Endodermal cell (in vitro differentiated cells): ENCODE results near the gene SPATA24. TPM values are rescaled to one million over a fixed set of nuclear protein-coding genes. Genes with fewer than 3 reads are reported as not detected.

ENCODE experiments used
- DNase-seq: peaks from one replicate; pipeline ENCODE4 v3.0.0-alpha.2; 2017
- H3K27ac ChIP-seq: 2 replicates; pipeline ENCODE4 v1.5.1; 2013; ENCODE audit warnings: mild to moderate bottlenecking, low read depth, low read length, moderate library complexity
- H3K27me3 ChIP-seq: 2 replicates; pipeline ENCODE4 v1.6.1; 2013; ENCODE audit warnings: mild to moderate bottlenecking, low read length, moderate library complexity; ENCODE audit not compliant: insufficient read depth, control insufficient read depth, poor library complexity, severe bottlenecking
- H3K36me3 ChIP-seq: 2 replicates; pipeline ENCODE4 v1.7.0; 2013; ENCODE audit warnings: mild to moderate bottlenecking, low read length, moderate library complexity; ENCODE audit not compliant: control insufficient read depth, insufficient read depth
- H3K4me1 ChIP-seq: one replicate; pipeline ENCODE4 v1.7.0; 2013; ENCODE audit warnings: low read length; ENCODE audit not compliant: control insufficient read depth, insufficient read depth
- H3K4me3 ChIP-seq: 2 replicates; pipeline ENCODE4 v1.5.1; 2013; ENCODE audit warnings: mild to moderate bottlenecking, low read length, moderate library complexity
- H3K9ac ChIP-seq: 2 replicates; pipeline ENCODE4 v1.6.1; 2013; ENCODE audit warnings: mild to moderate bottlenecking, low read length, moderate library complexity; ENCODE audit not compliant: poor library complexity, severe bottlenecking; ENCODE audit errors: extremely low read depth
- H3K9me3 ChIP-seq: 2 replicates; pipeline ENCODE4 v1.6.1; 2013; ENCODE audit warnings: mild to moderate bottlenecking, low read length, moderate library complexity; ENCODE audit not compliant: control insufficient read depth
- H3K27ac Mint-ChIP-seq: 2 replicates; pipeline ENCODE4 v1.8.0; 2020; ENCODE audit warnings: mixed read lengths
- H3K27me3 Mint-ChIP-seq: 2 replicates; pipeline ENCODE4 v1.8.0; 2021; ENCODE audit warnings: mild to moderate bottlenecking, mixed read lengths; ENCODE audit not compliant: insufficient read depth
- H3K36me3 Mint-ChIP-seq: 2 replicates; pipeline ENCODE4 v1.8.0; 2020; ENCODE audit warnings: low read depth, mixed read lengths
- H3K4me1 Mint-ChIP-seq: 2 replicates; pipeline ENCODE4 v1.8.0; 2020; ENCODE audit warnings: mixed read lengths
- H3K4me3 Mint-ChIP-seq: 2 replicates; pipeline ENCODE4 v1.8.0; 2020; ENCODE audit warnings: mild to moderate bottlenecking, moderate library complexity, mixed read lengths
- H3K9me3 Mint-ChIP-seq: 2 replicates; pipeline ENCODE4 v1.8.0; 2020; ENCODE audit warnings: mild to moderate bottlenecking, mixed read lengths
- CTCF ChIP-seq: fragments of 200-600 bp; sonication (generic); conservative IDR thresholded peaks from 2 replicates; pipeline ENCODE4 v1.5.0; 2021; ENCODE audit warnings: antibody characterized with exemption, mild to moderate bottlenecking
- WGBS, 2 experiments: methylation state at CpG; one replicate each; pipeline versions ENCODE4 v1.1.5 to v1.1.7; 2013; ENCODE audit warnings: missing lambda C conversion rate in 2 of 2, mixed read lengths in 1 of 2; ENCODE audit not compliant: insufficient coverage in 1 of 2, insufficient read length in 1 of 2; 5-methylcytosine and 5-hydroxymethylcytosine counted together
- total RNA-seq, 2 donors: library from RNA; stranded (reverse); fragmentation: NEBNext Ultra II Directional in 1 of 2; extraction: Animal tissue kit (Norgen Biotek cat#: 25700) in 1 of 2; gene quantifications; 2 replicates in 1 of 2; 3 replicates in 1 of 2; pipeline ENCODE4 v1.2.1, GENCODE V29; 2021

Gene SPATA24
- total RNA-seq, 2 donors from 2014 or later: 9.8 to 10.6 TPM

GRCh38 chr5:139368613-139369012, 35.3 kb downstream of the SPATA24 start:
- Histone ChIP-seq H3K4me3 (no peak overlapping the region), H3K27me3 (no peaks in the 10 kb centered on the region), H3K36me3 (peaks cover 85% of the 10 kb centered on the region), H3K9ac (no peak overlapping the region), H3K27ac (no peak overlapping the region), H3K4me1 (no peaks in the 10 kb centered on the region), H3K9me3 (no peaks in the 10 kb centered on the region)
- H3K9me3 Mint-ChIP-seq: no peaks in the 10 kb centered on the region
- H3K27me3 Mint-ChIP-seq: no peaks in the 10 kb centered on the region
- H3K36me3 Mint-ChIP-seq: peaks cover 71% of the 10 kb centered on the region
- H3K4me1 Mint-ChIP-seq: no peaks in the 10 kb centered on the region
- 92 to 94% methylated on average over 2 of the region's 2 CpGs for WGBS, 2 experiments
- no peak overlapping the region for H3K27ac Mint-ChIP-seq
- peak; percentile 40 for TF ChIP-seq CTCF
- no peak for DNase-seq
- H3K4me3 Mint-ChIP-seq: no peak overlapping the region

GRCh38 chr5:139364466-139364865, 39.4 kb downstream of the SPATA24 start:
- Histone ChIP-seq H3K4me3 (no peak overlapping the region), H3K36me3 (peaks cover 61% of the 10 kb centered on the region), H3K9ac (no peak overlapping the region), H3K27me3 (no peaks in the 10 kb centered on the region), H3K4me1 (no peaks in the 10 kb centered on the region), H3K27ac (no peak overlapping the region), H3K9me3 (no peaks in the 10 kb centered on the region)
- Mint-ChIP-seq H3K27me3 (no peaks in the 10 kb centered on the region), H3K36me3 (peaks cover 62% of the 10 kb centered on the region), H3K9me3 (no peaks in the 10 kb centered on the region), H3K27ac (no peak overlapping the region), H3K4me3 (no peak overlapping the region), H3K4me1 (no peaks in the 10 kb centered on the region)
- DNase-seq: no peak
- no peak for TF ChIP-seq CTCF
- 89 to 90% methylated on average over 2 of the region's 2 CpGs for WGBS, 2 experiments

GRCh38 chr5:139363937-139364336, 40.0 kb downstream of the SPATA24 start:
- Histone ChIP-seq H3K27me3 (no peaks in the 10 kb centered on the region), H3K4me1 (no peaks in the 10 kb centered on the region), H3K9ac (no peak overlapping the region), H3K27ac (no peak overlapping the region), H3K36me3 (peaks cover 56% of the 10 kb centered on the region), H3K4me3 (no peak overlapping the region), H3K9me3 (no peaks in the 10 kb centered on the region)
- no peak overlapping the region for H3K27ac Mint-ChIP-seq
- H3K27me3 Mint-ChIP-seq: no peaks in the 10 kb centered on the region
- DNase-seq: no peak
- 97% methylated on average over 2 of the region's 2 CpGs for WGBS, 2 experiments
- peaks cover 58% of the 10 kb centered on the region for H3K36me3 Mint-ChIP-seq
- no peak overlapping the region for H3K4me3 Mint-ChIP-seq
- no peaks in the 10 kb centered on the region for H3K9me3 Mint-ChIP-seq
- H3K4me1 Mint-ChIP-seq: no peaks in the 10 kb centered on the region
- TF ChIP-seq CTCF: no peak
